ENCODE measurements around the gene DLG2.
"Not testable (repeated sequence)": the region's sequence is repeated elsewhere in the genome, so short reads cannot be mapped to it uniquely, and the experiment has no call there.

DLG2 gene

GRCh38 chr11:85663080-85663752 is 36.1 kb upstream of the DLG2 start:
- Histone ChIP-seq H3K9me3 (ENCODE audit: control insufficient read depth, insufficient read depth, low read depth, low read length) (no peaks in the 10 kb centered on the region), H3K36me3 (ENCODE audit: control insufficient read depth, insufficient read depth, low read length) (peaks cover 53% of the 10 kb centered on the region), H3K4me1 (ENCODE audit: control insufficient read depth, insufficient read depth, low read length) (peaks cover 14% of the 10 kb centered on the region), H3K27ac (ENCODE audit: low read depth, low read length) (no peak overlapping the region), H3K4me3 (ENCODE audit: low read depth, low read length) (peak overlapping the region; percentile 93), H3K9ac (ENCODE audit: low read length) (peak overlapping the region; percentile 94), H3K27me3 (ENCODE audit: control insufficient read depth, insufficient read depth, low read length) (no peaks in the 10 kb centered on the region)

- H3K27me3 ChIP-seq (ENCODE audit: control insufficient read depth, insufficient read depth, low read length) = no peaks in the 10 kb centered on the region
- peak overlapping the region; percentile 93 for H3K4me3 ChIP-seq (ENCODE audit: low read depth, low read length)
- H3K36me3 ChIP-seq (ENCODE audit: control insufficient read depth, insufficient read depth, low read length) = peaks cover 64% of the 10 kb centered on the region
- peaks cover 14% of the 10 kb centered on the region for H3K4me1 ChIP-seq (ENCODE audit: control insufficient read depth, insufficient read depth, low read length)
- H3K9me3 ChIP-seq (ENCODE audit: control insufficient read depth, insufficient read depth, low read depth, low read length) = no peaks in the 10 kb centered on the region
- no peak overlapping the region for H3K9ac ChIP-seq (ENCODE audit: low read length)
- no peak overlapping the region for H3K27ac ChIP-seq (ENCODE audit: low read depth, low read length)
These were observed 35.0 kb upstream of the DLG2 start for GRCh38 chr11:85661972-85662664.

GRCh38 chr11:85658180-85658579 is 31.0 kb upstream of the DLG2 start:
- Histone ChIP-seq H3K9ac (ENCODE audit: low read length) (no peak overlapping the region), H3K27ac (ENCODE audit: low read depth, low read length) (no peak overlapping the region), H3K36me3 (ENCODE audit: control insufficient read depth, insufficient read depth, low read length) (peaks cover 83% of the 10 kb centered on the region), H3K4me1 (ENCODE audit: control insufficient read depth, insufficient read depth, low read length) (0 out of 2 replicates have a peak, but pooled peaks cover 7% of the 10 kb centered on the region), H3K27me3 (ENCODE audit: control insufficient read depth, insufficient read depth, low read length) (no peaks in the 10 kb centered on the region), H3K9me3 (ENCODE audit: control insufficient read depth, insufficient read depth, low read depth, low read length) (no peaks in the 10 kb centered on the region), H3K4me3 (ENCODE audit: low read depth, low read length) (no peak overlapping the region)

- Histone ChIP-seq H3K36me3 (ENCODE audit: control insufficient read depth, insufficient read depth, low read length) (peaks cover 75% of the 10 kb centered on the region), H3K27ac (ENCODE audit: low read depth, low read length) (no peak overlapping the region), H3K4me3 (ENCODE audit: low read depth, low read length) (no peak overlapping the region), H3K9me3 (ENCODE audit: control insufficient read depth, insufficient read depth, low read depth, low read length) (no peaks in the 10 kb centered on the region), H3K9ac (ENCODE audit: low read length) (no peak overlapping the region), H3K27me3 (ENCODE audit: control insufficient read depth, insufficient read depth, low read length) (no peaks in the 10 kb centered on the region), H3K4me1 (ENCODE audit: control insufficient read depth, insufficient read depth, low read length) (0 out of 2 replicates have a peak, but pooled peaks cover 7% of the 10 kb centered on the region)
These were observed 29.6 kb upstream of the DLG2 start for GRCh38 chr11:85656777-85657176.

- H3K4me1 ChIP-seq (ENCODE audit: control insufficient read depth, insufficient read depth, low read length); H3K4me3 ChIP-seq (ENCODE audit: low read depth, low read length); H3K9ac ChIP-seq (ENCODE audit: low read length); H3K9me3 ChIP-seq (ENCODE audit: control insufficient read depth, insufficient read depth, low read depth, low read length); H3K27me3 ChIP-seq (ENCODE audit: control insufficient read depth, insufficient read depth, low read length); H3K27ac ChIP-seq (ENCODE audit: low read depth, low read length): not testable (repeated sequence)
- peaks cover 52% of the 10 kb centered on the region for H3K36me3 ChIP-seq (ENCODE audit: control insufficient read depth, insufficient read depth, low read length)
These were observed 27.2 kb upstream of the DLG2 start for GRCh38 chr11:85654343-85654742.

GRCh38 chr11:85652786-85653447 is 25.8 kb upstream of the DLG2 start:
- peaks cover 39% of the 10 kb centered on the region for H3K36me3 ChIP-seq (ENCODE audit: control insufficient read depth, insufficient read depth, low read length)

GRCh38 chr11:85651118-85651517 is 24.0 kb upstream of the DLG2 start:
- H3K4me3 ChIP-seq (ENCODE audit: low read depth, low read length) = no peak overlapping the region
- H3K4me1 ChIP-seq (ENCODE audit: control insufficient read depth, insufficient read depth, low read length) = no peaks in the 10 kb centered on the region
- H3K27ac ChIP-seq (ENCODE audit: low read depth, low read length) = no peak overlapping the region
- no peak overlapping the region for H3K9ac ChIP-seq (ENCODE audit: low read length)
- H3K36me3 ChIP-seq (ENCODE audit: control insufficient read depth, insufficient read depth, low read length) = peaks cover 21% of the 10 kb centered on the region
- no peaks in the 10 kb centered on the region for H3K27me3 ChIP-seq (ENCODE audit: control insufficient read depth, insufficient read depth, low read length)
- no peaks in the 10 kb centered on the region for H3K9me3 ChIP-seq (ENCODE audit: control insufficient read depth, insufficient read depth, low read depth, low read length)

More at GRCh38 chr11:85652786-85653447, 25.8 kb upstream of the DLG2 start:
- no peaks in the 10 kb centered on the region for H3K27me3 ChIP-seq (ENCODE audit: control insufficient read depth, insufficient read depth, low read length)
- H3K9ac ChIP-seq (ENCODE audit: low read length) = no peak overlapping the region
- H3K27ac ChIP-seq (ENCODE audit: low read depth, low read length) = no peak overlapping the region
- no peaks in the 10 kb centered on the region for H3K9me3 ChIP-seq (ENCODE audit: control insufficient read depth, insufficient read depth, low read depth, low read length)
- H3K4me1 ChIP-seq (ENCODE audit: control insufficient read depth, insufficient read depth, low read length) = no peaks in the 10 kb centered on the region
- no peak overlapping the region for H3K4me3 ChIP-seq (ENCODE audit: low read depth, low read length)

GRCh38 chr11:85647604-85648299 is 20.6 kb upstream of the DLG2 start, which contains the start of gene TMEM126A:
TSS of gene TMEM126A (plus strand) at chr11:85647967. CDS start at chr11:85650256, 2,289 bp downstream.
- Histone ChIP-seq H3K4me3 (ENCODE audit: low read depth, low read length) (peak within 1 kb of the TSS; percentile 72), H3K27ac (ENCODE audit: low read depth, low read length) (peak within 1 kb of the TSS; percentile 52; the same call in 1 of the 2 replicates), H3K36me3 (ENCODE audit: control insufficient read depth, insufficient read depth, low read length) (no peaks in the 10 kb centered on the region), H3K9me3 (ENCODE audit: control insufficient read depth, insufficient read depth, low read depth, low read length) (no peaks in the 10 kb centered on the region), H3K27me3 (ENCODE audit: control insufficient read depth, insufficient read depth, low read length) (no peaks in the 10 kb centered on the region), H3K4me1 (ENCODE audit: control insufficient read depth, insufficient read depth, low read length) (0 out of 2 replicates have a peak, but pooled peaks cover 3% of the 10 kb centered on the region), H3K9ac (ENCODE audit: low read length) (peak within 1 kb of the TSS; percentile 75)

- Histone ChIP-seq H3K9me3 (ENCODE audit: control insufficient read depth, insufficient read depth, low read depth, low read length) (no peaks in the 10 kb centered on the region), H3K27me3 (ENCODE audit: control insufficient read depth, insufficient read depth, low read length) (no peaks in the 10 kb centered on the region), H3K36me3 (ENCODE audit: control insufficient read depth, insufficient read depth, low read length) (no peaks in the 10 kb centered on the region), H3K27ac (ENCODE audit: low read depth, low read length) (peak overlapping the region; percentile 10; the same call in 1 of the 2 replicates), H3K9ac (ENCODE audit: low read length) (peak overlapping the region; percentile 75), H3K4me3 (ENCODE audit: low read depth, low read length) (peak overlapping the region; percentile 72), H3K4me1 (ENCODE audit: control insufficient read depth, insufficient read depth, low read length) (0 out of 2 replicates have a peak, but pooled peaks cover 3% of the 10 kb centered on the region)
These were observed 19.9 kb upstream of the DLG2 start for GRCh38 chr11:85647078-85647477.

- no peak overlapping the region for H3K4me3 ChIP-seq (ENCODE audit: low read depth, low read length)
- 0 out of 2 replicates have a peak, but pooled peaks cover 2% of the 10 kb centered on the region for H3K36me3 ChIP-seq (ENCODE audit: control insufficient read depth, insufficient read depth, low read length)
These were observed 16.1 kb upstream of the DLG2 start for GRCh38 chr11:85643191-85643614.

More at GRCh38 chr11:85643191-85643614, 16.1 kb upstream of the DLG2 start:
- no peak overlapping the region for H3K27ac ChIP-seq (ENCODE audit: low read depth, low read length)
- H3K9me3 ChIP-seq (ENCODE audit: control insufficient read depth, insufficient read depth, low read depth, low read length) = no peaks in the 10 kb centered on the region
- no peaks in the 10 kb centered on the region for H3K27me3 ChIP-seq (ENCODE audit: control insufficient read depth, insufficient read depth, low read length)
- no peak overlapping the region for H3K9ac ChIP-seq (ENCODE audit: low read length)
- H3K4me1 ChIP-seq (ENCODE audit: control insufficient read depth, insufficient read depth, low read length) = 0 out of 2 replicates have a peak, but pooled peaks cover 3% of the 10 kb centered on the region

Data from HUES6 (cell line).